ENCODE results near the gene CYP4Z1. TPM values are rescaled to one million over a fixed set of nuclear protein-coding genes. Genes with fewer than 3 reads are reported as not detected.

The CYP4Z1 gene
- total and polyA plus RNA-seq, 2 of the 13 experiments (the other 11 are each of a cell fraction or from before 2014, with no cell fraction given) = not detected

DNA sequence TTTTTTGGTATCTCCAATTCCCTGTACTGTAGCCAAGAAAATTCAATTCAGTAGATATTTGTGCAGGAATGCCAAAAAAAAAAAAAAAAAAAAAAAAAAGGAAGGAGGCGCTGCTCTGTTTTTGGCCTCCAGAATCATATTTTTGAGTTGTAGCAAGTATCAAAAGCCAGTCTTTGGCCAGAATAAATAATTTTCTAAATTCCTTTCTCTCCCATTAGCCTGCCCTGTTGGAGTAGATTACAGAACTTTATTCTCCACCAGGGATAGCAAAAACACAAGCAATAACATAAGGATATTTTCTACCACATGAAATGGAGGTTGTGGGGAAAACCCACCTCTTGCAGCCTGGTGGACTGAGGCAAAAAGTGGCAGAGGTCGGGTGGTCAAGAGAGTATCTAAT lies 46.0 kb upstream of the CYP4Z1 start:
- no peaks in the 10 kb centered on the region for H3K9me3 ChIP-seq (ENCODE audit: low read length)
- H3K79me2 ChIP-seq (ENCODE audit: insufficient read depth, low read length) = no peaks in the 10 kb centered on the region
- DNase-seq (ENCODE audit: low spot score) = no peak
- H3K4me2 ChIP-seq (ENCODE audit: low read depth, low read length) = no peak overlapping the region
- FAIRE-seq = no peak
- no TSS peak for BruUV-seq (replicated peaks)
- no peak for ATAC-seq
- WGBS (ENCODE audit: low lambda C conversion rate) = 5% methylated on average over 2 of the region's 2 CpGs
- no peak overlapping the region for H2AFZ ChIP-seq (ENCODE audit: low read length)
- ChIA-PET CTCF (ENCODE audit: low intra/inter-chr PET ratio, low total read pairs) (no interaction called here), POLR2A (no interaction called here)
- no peak overlapping the region for H3K9ac ChIP-seq (ENCODE audit: insufficient read depth, low read depth, low read length)
- H3K27me3 ChIP-seq (ENCODE audit: control insufficient read depth in 1 of 2, insufficient read depth in 2 of 2, low read length in 2 of 2) = no peaks in the 10 kb centered on the region; a peak in 1 of 5 replicates
- intact Hi-C loops (cut with micrococcal nuclease; ENCODE audit: unreplicated experiment) = no loop called here
- in situ Hi-C loops (cut with HindIII; ENCODE audit: extremely low pct_ligation_motif_present, low pct_unique_long_range_greater_than_20kb) = no loop called here
- TF ChIP-seq, protein P1, sequence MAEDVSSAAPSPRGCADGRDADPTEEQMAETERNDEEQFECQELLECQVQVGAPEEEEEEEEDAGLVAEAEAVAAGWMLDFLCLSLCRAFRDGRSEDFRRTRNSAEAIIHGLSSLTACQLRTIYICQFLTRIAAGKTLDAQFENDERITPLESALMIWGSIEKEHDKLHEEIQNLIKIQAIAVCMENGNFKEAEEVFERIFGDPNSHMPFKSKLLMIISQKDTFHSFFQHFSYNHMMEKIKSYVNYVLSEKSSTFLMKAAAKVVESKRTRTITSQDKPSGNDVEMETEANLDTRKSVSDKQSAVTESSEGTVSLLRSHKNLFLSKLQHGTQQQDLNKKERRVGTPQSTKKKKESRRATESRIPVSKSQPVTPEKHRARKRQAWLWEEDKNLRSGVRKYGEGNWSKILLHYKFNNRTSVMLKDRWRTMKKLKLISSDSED (CRISPR knock-in tag; IDR thresholded peaks at IDR 0.05) = no peak
- TF ChIP-seq ZNF570 (CRISPR knock-in tag; IDR thresholded peaks at IDR 0.05; ENCODE audit: borderline replicate concordance) (no peak), SRSF1 (optimal IDR thresholded peaks at IDR 0.05; ENCODE audit: low read depth, low read length) (no peak), RELA (CRISPR knock-in tag; IDR thresholded peaks at IDR 0.05) (no peak), KMT2B (CRISPR knock-in tag; IDR thresholded peaks at IDR 0.05) (no peak), SAFB2 (CRISPR knock-in tag; IDR thresholded peaks at IDR 0.05; ENCODE audit: borderline replicate concordance, low read depth) (no peak), CREB1 (IDR thresholded peaks at IDR 0.05) (no peak), CREB1 (CRISPR knock-in tag; IDR thresholded peaks at IDR 0.05) (no peak), ZMYM3 (CRISPR knock-in tag; IDR thresholded peaks at IDR 0.05) (no peak), MZF1 (CRISPR knock-in tag; IDR thresholded peaks at IDR 0.05; ENCODE audit: borderline replicate concordance) (no peak)
- TF ChIP-seq, protein P2, sequence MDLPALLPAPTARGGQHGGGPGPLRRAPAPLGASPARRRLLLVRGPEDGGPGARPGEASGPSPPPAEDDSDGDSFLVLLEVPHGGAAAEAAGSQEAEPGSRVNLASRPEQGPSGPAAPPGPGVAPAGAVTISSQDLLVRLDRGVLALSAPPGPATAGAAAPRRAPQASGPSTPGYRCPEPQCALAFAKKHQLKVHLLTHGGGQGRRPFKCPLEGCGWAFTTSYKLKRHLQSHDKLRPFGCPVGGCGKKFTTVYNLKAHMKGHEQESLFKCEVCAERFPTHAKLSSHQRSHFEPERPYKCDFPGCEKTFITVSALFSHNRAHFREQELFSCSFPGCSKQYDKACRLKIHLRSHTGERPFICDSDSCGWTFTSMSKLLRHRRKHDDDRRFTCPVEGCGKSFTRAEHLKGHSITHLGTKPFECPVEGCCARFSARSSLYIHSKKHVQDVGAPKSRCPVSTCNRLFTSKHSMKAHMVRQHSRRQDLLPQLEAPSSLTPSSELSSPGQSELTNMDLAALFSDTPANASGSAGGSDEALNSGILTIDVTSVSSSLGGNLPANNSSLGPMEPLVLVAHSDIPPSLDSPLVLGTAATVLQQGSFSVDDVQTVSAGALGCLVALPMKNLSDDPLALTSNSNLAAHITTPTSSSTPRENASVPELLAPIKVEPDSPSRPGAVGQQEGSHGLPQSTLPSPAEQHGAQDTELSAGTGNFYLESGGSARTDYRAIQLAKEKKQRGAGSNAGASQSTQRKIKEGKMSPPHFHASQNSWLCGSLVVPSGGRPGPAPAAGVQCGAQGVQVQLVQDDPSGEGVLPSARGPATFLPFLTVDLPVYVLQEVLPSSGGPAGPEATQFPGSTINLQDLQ (CRISPR knock-in tag; IDR thresholded peaks at IDR 0.05) = no peak
- TF ChIP-seq, protein P3, sequence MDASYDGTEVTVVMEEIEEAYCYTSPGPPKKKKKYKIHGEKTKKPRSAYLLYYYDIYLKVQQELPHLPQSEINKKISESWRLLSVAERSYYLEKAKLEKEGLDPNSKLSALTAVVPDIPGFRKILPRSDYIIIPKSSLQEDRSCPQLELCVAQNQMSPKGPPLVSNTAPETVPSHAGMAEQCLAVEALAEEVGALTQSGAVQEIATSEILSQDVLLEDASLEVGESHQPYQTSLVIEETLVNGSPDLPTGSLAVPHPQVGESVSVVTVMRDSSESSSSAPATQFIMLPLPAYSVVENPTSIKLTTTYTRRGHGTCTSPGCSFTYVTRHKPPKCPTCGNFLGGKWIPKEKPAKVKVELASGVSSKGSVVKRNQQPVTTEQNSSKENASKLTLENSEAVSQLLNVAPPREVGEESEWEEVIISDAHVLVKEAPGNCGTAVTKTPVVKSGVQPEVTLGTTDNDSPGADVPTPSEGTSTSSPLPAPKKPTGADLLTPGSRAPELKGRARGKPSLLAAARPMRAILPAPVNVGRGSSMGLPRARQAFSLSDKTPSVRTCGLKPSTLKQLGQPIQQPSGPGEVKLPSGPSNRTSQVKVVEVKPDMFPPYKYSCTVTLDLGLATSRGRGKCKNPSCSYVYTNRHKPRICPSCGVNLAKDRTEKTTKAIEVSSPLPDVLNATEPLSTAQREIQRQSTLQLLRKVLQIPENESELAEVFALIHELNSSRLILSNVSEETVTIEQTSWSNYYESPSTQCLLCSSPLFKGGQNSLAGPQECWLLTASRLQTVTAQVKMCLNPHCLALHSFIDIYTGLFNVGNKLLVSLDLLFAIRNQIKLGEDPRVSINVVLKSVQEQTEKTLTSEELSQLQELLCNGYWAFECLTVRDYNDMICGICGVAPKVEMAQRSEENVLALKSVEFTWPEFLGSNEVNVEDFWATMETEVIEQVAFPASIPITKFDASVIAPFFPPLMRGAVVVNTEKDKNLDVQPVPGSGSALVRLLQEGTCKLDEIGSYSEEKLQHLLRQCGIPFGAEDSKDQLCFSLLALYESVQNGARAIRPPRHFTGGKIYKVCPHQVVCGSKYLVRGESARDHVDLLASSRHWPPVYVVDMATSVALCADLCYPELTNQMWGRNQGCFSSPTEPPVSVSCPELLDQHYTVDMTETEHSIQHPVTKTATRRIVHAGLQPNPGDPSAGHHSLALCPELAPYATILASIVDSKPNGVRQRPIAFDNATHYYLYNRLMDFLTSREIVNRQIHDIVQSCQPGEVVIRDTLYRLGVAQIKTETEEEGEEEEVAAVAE (CRISPR knock-in tag; IDR thresholded peaks at IDR 0.05; ENCODE audit: borderline replicate concordance) = no peak
- H3K4me1 ChIP-seq (ENCODE audit: insufficient read depth, low read length) = no peaks in the 10 kb centered on the region
- no peak overlapping the region for H3K4me3 ChIP-seq (replicated peaks in 1 of 3; ENCODE audit: insufficient read depth in 1 of 3, low read depth in 2 of 3, low read length in 3 of 3)
- no peaks in the 10 kb centered on the region for H4K20me1 ChIP-seq (ENCODE audit: insufficient read depth, low read length)
- no peaks in the 10 kb centered on the region for H3K36me3 ChIP-seq (replicated peaks in 1 of 2; ENCODE audit: control insufficient read depth in 1 of 2, insufficient read depth in 2 of 2, low read length in 2 of 2)
- no peak overlapping the region for H3K27ac ChIP-seq (ENCODE audit: extremely low read length, insufficient read depth, low read length)

Data from HepG2 (cell line).